ENCODE results near the gene NUP214. TPM values are rescaled to one million over a fixed set of nuclear protein-coding genes. Genes with fewer than 3 reads are reported as not detected.
"Not testable (repeated sequence)": the region's sequence is repeated elsewhere in the genome, so short reads cannot be mapped to it uniquely, and the experiment has no call there.

NUP214 gene
- polyA plus RNA-seq, 1 donor from 2014 or later: 15.0 TPM

DNA sequence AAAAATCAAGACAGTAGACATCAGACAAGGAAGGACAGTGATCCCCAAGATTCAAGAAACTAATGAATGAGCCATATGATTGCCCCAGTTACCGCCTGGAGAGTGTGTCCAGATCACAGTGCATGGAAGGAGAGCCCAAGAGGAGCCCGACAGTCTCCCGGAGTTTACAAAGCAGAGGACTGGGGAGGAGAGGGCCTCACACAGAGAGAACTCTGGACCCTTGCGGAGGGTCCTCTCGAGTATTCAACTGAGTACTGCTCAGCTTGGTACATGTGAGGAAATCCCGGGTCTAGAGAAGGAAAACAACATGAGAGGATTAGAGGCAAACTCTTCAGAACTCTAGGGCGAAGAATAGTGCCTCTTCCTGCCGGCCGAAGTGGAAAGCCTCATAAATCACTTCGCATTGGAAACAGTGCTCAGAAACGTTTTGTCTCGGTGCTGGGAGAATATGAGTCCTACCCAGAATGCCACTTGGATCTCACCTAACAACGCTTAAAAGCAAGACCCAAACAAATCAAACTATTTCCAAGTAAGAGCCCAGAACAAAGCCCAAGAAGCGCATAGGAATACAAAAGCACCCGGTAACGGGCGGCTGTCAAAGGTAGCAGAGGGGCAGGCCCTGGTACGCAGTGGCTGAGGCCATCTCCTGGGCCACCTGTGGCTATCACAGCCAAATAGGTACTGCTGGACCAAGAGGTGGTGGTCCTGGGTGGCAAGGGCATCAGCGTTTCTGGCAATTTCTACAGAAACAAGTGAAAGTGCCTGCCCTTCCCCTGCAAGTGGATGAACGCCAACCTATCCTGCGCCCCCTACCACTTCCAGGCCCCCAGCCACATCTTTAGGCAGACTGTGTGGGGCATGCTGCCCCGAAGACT, 114.9 kb downstream of the NUP214 start:
- no peak overlapping the region for H3K4me2 ChIP-seq (ENCODE audit: low read length)
- no peak overlapping the region for H3K4me3 ChIP-seq (ENCODE audit: low read length)
- no peaks in the 10 kb centered on the region for H4K20me1 ChIP-seq (ENCODE audit: insufficient read depth)
- no peaks in the 10 kb centered on the region for H3K79me2 ChIP-seq (replicated peaks; ENCODE audit: insufficient read depth, low read length)
- H3K9me2 ChIP-seq (ENCODE audit: insufficient read depth, low read length): no peaks in the 10 kb centered on the region
- H2AFZ ChIP-seq (ENCODE audit: low read depth, low read length): no peak overlapping the region
- no peaks in the 10 kb centered on the region for H3K27me3 ChIP-seq (ENCODE audit: insufficient read depth, low read depth, low read length)
- H3K36me3 ChIP-seq (ENCODE audit: insufficient read depth, low read length): no peaks in the 10 kb centered on the region
- no peak overlapping the region for H3K9ac ChIP-seq (ENCODE audit: low read length)
- TF ChIP-seq MXI1 (conservative IDR thresholded peaks at IDR 0.05; ENCODE audit: poor library complexity, severe bottlenecking) (no peak), EP300 (conservative IDR thresholded peaks at IDR 0.05; ENCODE audit: poor library complexity, severe bottlenecking) (no peak), SMC3 (conservative IDR thresholded peaks at IDR 0.05; ENCODE audit: poor library complexity) (no peak), EZH2 (IDR thresholded peaks at IDR 0.05; ENCODE audit: borderline replicate concordance, insufficient read depth, low read length, poor library complexity, severe bottlenecking) (no peak), TAF1 (IDR thresholded peaks at IDR 0.05; ENCODE audit: low read depth) (no peak), RAD21 (conservative IDR thresholded peaks at IDR 0.05) (no peak), POLR2AphosphoS5 (IDR thresholded peaks at IDR 0.05) (no peak)
- TF ChIP-seq, protein P1, sequence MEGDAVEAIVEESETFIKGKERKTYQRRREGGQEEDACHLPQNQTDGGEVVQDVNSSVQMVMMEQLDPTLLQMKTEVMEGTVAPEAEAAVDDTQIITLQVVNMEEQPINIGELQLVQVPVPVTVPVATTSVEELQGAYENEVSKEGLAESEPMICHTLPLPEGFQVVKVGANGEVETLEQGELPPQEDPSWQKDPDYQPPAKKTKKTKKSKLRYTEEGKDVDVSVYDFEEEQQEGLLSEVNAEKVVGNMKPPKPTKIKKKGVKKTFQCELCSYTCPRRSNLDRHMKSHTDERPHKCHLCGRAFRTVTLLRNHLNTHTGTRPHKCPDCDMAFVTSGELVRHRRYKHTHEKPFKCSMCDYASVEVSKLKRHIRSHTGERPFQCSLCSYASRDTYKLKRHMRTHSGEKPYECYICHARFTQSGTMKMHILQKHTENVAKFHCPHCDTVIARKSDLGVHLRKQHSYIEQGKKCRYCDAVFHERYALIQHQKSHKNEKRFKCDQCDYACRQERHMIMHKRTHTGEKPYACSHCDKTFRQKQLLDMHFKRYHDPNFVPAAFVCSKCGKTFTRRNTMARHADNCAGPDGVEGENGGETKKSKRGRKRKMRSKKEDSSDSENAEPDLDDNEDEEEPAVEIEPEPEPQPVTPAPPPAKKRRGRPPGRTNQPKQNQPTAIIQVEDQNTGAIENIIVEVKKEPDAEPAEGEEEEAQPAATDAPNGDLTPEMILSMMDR (IDR thresholded peaks at IDR 0.05; ENCODE audit: poor library complexity, severe bottlenecking): no peak
- TF ChIP-seq, protein P2, sequence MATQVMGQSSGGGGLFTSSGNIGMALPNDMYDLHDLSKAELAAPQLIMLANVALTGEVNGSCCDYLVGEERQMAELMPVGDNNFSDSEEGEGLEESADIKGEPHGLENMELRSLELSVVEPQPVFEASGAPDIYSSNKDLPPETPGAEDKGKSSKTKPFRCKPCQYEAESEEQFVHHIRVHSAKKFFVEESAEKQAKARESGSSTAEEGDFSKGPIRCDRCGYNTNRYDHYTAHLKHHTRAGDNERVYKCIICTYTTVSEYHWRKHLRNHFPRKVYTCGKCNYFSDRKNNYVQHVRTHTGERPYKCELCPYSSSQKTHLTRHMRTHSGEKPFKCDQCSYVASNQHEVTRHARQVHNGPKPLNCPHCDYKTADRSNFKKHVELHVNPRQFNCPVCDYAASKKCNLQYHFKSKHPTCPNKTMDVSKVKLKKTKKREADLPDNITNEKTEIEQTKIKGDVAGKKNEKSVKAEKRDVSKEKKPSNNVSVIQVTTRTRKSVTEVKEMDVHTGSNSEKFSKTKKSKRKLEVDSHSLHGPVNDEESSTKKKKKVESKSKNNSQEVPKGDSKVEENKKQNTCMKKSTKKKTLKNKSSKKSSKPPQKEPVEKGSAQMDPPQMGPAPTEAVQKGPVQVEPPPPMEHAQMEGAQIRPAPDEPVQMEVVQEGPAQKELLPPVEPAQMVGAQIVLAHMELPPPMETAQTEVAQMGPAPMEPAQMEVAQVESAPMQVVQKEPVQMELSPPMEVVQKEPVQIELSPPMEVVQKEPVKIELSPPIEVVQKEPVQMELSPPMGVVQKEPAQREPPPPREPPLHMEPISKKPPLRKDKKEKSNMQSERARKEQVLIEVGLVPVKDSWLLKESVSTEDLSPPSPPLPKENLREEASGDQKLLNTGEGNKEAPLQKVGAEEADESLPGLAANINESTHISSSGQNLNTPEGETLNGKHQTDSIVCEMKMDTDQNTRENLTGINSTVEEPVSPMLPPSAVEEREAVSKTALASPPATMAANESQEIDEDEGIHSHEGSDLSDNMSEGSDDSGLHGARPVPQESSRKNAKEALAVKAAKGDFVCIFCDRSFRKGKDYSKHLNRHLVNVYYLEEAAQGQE (IDR thresholded peaks at IDR 0.05; ENCODE audit: borderline replicate concordance): no peak
- no peaks in the 10 kb centered on the region for H3K9me3 ChIP-seq (ENCODE audit: low read length)
- no peaks in the 10 kb centered on the region for H3F3A ChIP-seq (ENCODE audit: insufficient read depth, low read length, poor library complexity, severe bottlenecking)
- no peak overlapping the region for H3K27ac ChIP-seq (ENCODE audit: low read length)

DNA sequence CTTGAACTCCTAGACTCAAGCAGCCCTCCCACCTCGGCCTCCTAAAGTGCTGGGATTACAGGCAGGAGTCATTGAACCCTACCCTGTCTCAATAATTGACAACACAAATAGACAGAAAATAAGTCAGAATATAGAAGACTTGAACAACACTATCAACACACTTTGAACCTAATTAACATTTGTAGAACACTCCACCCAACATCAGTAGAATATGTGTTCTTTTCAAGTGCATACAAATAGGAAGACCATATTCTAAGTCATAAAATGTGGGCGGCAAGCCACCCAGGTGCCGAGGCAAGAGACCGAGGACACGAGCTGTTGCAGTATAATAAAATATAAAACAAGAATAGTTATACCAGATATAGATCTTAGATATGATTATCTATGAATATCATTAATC, 118.9 kb downstream of the NUP214 start:
- H2AFZ ChIP-seq (ENCODE audit: low read depth, low read length); H3K9me2 ChIP-seq (ENCODE audit: insufficient read depth, low read length); H3K36me3 ChIP-seq (ENCODE audit: insufficient read depth, low read length); H4K20me1 ChIP-seq (ENCODE audit: insufficient read depth); H3K27me3 ChIP-seq (ENCODE audit: insufficient read depth, low read depth, low read length); H3F3A ChIP-seq (ENCODE audit: insufficient read depth, low read length, poor library complexity, severe bottlenecking); H3K79me2 ChIP-seq (replicated peaks; ENCODE audit: insufficient read depth, low read length); H3K27ac ChIP-seq (ENCODE audit: low read length); H3K9me3 ChIP-seq (ENCODE audit: low read length); H3K4me2 ChIP-seq (ENCODE audit: low read length); H3K9ac ChIP-seq (ENCODE audit: low read length); H3K4me3 ChIP-seq (ENCODE audit: low read length): not testable (repeated sequence)
